ENCODE data around the gene FGB. TPM values are rescaled to one million over a fixed set of nuclear protein-coding genes. Genes with fewer than 3 reads are reported as not detected.

Gene FGB
- not detected in 2 replicates for total RNA-seq (2014; rRNA removed; shearing (Covaris generic))

GRCh38 chr4:154562697-154563254, at the start of gene FGB:
Gene FGB (plus strand): TSS chr4:154563011. CDS start chr4:154563019, 8 bp downstream.

GRCh38 chr4:154549894-154550790, 12.7 kb upstream of the FGB start, which contains the start of gene PLRG1:
Gene PLRG1 (minus strand): TSS chr4:154550400. CDS start chr4:154550308, 92 bp downstream.

GRCh38 chr4:154590329-154591006, 27.7 kb downstream of the FGB start, which contains the start of gene FGA:
Gene FGA (minus strand): TSS chr4:154590742. CDS start chr4:154590687, 55 bp downstream.

GRCh38 chr4:154612472-154613414, 49.9 kb downstream of the FGB start, which contains the start of gene FGG:
Gene FGG (minus strand): TSS chr4:154612656. CDS start chr4:154612609, 47 bp downstream.

Small RNA genes lying within 50 kb of the gene (small RNA-seq; reads per million reads assigned to genes)
- not detected for gene RNU6-1285P

Other genes with a start within 250 kb of the FGB start
- gene DCHS2, start 71.2 kb upstream of the FGB start, total RNA-seq (2014; rRNA removed; shearing (Covaris generic)) = 0.19 and 0.75 TPM in 2 replicates
- gene PLRG1, start 12.6 kb upstream of the FGB start, total RNA-seq (2014; rRNA removed; shearing (Covaris generic)) = 62.6 and 77.8 TPM in 2 replicates
- gene FGA, start 27.7 kb downstream of the FGB start, total RNA-seq (2014; rRNA removed; shearing (Covaris generic)) = not detected in 2 replicates
- gene FGG, start 49.6 kb downstream of the FGB start, total RNA-seq (2014; rRNA removed; shearing (Covaris generic)) = not detected in 2 replicates
- 6.7 and 9.3 TPM in 2 replicates for gene LRAT, start 181.0 kb downstream of the FGB start, total RNA-seq (2014; rRNA removed; shearing (Covaris generic))
- gene RBM46, start 218.3 kb downstream of the FGB start, total RNA-seq (2014; rRNA removed; shearing (Covaris generic)) = 0.32 and 0.53 TPM in 2 replicates